Left renal pelvis (tissue), 4 donors: ENCODE results near the gene SQSTM1. TPM values are rescaled to one million over a fixed set of nuclear protein-coding genes. Genes with fewer than 3 reads are reported as not detected.
A peak's percentile ranks its signal among the peaks of the same experiment; 100 is the strongest.

Source experiments
- DNase-seq, 4 donors: peaks; one replicate each; pipeline ENCODE4 v3.0.0-alpha.2; 2013; ENCODE audit warnings: low read depth in 4 of 4, low spot score in 3 of 4
- polyA plus RNA-seq, 4 donors: library from polyadenylated mRNA; unstranded; fragments of 120-200 nt; gene quantifications; one replicate each; pipeline ENCODE4 v1.2.1, GENCODE V29; 2013; ENCODE audit not compliant: insufficient read length in 4 of 4

Gene SQSTM1
- polyA plus RNA-seq, 4 donors, result 87.6 to 119 (median 101) TPM

DNA sequence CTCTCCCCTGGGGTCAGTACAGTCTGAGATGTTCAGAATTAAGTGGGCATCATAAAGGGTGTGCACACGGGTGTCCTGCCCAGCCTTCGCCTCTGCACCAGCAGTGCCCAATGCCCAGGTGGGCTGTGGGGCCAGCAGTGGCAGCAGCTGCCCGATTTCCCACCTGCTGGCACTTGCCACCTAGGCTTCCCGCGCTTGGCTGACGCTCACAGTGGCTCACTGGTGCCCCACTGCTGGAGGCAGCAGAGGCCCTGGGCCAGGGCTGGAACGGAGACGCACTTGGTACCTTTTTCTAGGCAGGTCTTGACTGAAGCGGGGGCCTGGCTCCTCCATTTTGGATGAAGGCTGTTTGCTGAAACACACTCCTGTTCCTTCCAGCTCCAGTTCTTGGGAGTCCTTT, 20.9 kb downstream of the SQSTM1 start:
- no peak for DNase-seq

GRCh38 chr5:179852993-179853547, 32.4 kb downstream of the SQSTM1 start:
- no peak for DNase-seq

DNA sequence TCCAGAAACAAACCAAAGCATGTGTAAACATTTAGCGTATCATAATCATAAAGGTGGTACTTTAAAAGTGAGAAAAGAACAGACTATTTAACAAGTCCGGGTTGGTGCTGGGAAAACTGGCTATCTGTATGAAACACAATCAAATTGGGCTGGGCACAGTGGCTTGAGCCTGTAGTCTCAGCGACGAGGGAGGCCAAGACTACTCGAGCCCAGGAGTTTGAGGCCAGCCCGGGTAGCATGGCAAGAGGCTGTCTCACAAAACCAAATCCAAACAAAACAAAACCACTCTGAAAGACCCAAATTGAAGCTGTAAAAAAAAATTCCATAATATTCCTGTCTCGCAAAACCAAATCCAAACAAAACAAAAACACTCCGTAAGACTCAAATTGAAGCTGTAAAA, 33.7 kb downstream of the SQSTM1 start:
- DNase-seq, result no peak

DNA sequence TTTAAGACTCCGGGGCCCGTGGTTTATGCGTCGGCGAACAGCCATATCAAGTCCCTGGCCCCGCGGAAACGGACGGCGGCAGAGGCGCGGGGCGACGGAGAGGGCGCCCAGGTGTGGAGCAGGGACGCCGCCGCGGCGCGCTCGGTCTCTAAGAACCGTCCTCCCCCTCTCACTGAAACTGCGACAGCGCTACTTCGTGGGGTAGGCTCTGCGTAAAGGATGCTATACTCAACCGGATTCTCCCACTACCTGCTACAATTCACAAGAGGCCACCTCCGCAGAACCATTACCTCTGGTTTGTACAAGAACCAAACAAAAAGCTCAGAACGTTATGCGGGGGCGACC, 37.5 kb downstream of the SQSTM1 start:
- DNase-seq, result peak in 3 of 4 donors; percentile 11 to 46 (median 24)

- DNase-seq, result peak; percentile 83 to 90 (median 87)
These were observed 38.1 kb downstream of the SQSTM1 start, which contains the start of gene MRNIP for GRCh38 chr5:179858586-179859427. TSS of gene MRNIP (minus strand) at chr5:179858817. CDS start at chr5:179858796, 21 bp downstream.

DNA sequence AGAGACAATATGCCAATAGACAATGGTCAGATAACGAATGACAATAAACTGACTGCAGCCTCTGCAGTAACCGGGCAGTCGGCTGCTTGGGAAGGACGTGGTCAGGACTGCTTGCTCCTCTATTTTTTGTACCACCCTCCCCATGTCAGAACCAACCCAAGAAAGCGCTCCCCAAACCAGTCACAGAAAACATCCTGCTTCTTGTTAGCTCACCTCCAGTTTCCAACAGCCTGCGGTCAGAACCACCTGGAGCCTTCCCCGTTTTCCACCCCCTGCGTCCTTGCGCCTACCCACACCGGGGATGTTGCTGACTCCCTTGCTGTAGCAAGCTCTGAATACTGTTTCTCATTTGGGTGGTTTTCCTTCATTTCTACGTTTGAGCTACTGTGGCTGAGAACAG, 39.6 kb downstream of the SQSTM1 start:
- no peak for DNase-seq

DNA sequence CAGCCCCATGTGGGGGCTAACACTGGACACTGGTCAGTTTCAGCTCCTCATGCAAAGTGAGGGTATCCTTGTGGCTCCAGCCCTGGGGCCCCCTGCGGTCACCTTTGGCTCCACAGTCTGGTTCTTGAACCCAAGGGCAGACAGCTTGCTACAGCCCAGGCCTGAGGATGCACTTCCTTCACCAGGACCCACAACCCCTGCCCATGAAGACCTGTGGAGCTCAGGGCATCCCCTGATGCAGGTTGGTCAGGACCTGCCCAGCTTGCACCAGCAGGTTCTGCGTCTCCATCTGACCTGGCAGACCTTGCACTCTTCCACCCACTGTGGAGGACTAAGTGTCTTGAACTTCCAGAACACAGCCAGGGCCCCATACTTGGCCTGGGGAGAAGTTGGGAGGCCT, 41.6 kb downstream of the SQSTM1 start:
- no peak for DNase-seq

- no peak for DNase-seq
These were observed 42.2 kb downstream of the SQSTM1 start for GRCh38 chr5:179862891-179863290.

DNA sequence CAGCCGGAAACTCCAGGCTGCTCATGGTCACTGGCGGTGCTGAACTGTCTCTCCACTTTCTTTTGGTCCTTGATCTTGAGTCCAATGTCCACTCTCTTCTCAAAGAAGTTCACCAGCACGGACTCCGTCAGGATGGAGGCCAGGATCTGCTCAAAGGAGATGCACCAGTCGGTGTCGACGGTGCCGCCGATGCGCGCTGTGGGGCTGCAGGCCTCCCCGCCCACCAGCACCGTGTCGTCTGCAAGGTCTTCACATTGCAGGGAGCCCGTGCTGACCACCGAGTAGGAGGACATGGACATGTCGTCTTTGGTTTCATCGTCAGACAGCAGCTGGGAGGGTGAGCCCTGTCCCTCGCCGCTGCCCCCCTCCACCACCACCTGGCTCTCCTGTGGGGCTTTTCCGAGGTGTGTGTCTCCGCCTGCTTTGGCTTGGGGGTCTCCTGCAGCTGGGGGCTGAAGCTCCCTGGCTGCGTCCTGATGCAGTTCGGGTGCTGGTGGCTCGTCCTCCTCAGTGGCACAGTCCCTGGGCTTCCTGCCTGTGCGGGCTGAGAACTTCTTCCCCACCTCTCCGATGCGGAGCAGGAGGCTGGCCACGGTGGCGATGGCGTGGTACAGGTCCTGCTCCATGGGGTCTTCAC, 42.9 kb downstream of the SQSTM1 start:
- DNase-seq, result no peak

DNA sequence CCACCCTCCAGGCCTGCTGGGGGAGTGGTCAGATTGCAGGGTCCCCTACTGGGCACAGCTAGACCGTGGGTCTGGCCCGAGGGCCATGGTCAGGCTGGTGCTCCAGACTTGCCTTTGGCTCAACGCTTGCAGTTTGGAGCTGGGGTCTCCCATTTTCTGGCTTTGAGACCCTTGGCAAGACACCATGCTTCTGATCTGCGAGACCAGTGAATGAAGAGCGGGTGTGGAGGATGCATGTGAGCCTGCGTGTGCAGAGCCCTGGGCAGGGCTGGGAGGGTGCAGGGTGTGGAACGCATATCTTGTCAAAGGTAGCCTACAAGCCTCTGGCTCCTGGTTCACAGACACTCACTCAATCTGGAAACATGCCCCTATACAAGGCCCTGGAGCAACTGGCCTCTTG, 44.0 kb downstream of the SQSTM1 start:
- DNase-seq, result no peak

DNA sequence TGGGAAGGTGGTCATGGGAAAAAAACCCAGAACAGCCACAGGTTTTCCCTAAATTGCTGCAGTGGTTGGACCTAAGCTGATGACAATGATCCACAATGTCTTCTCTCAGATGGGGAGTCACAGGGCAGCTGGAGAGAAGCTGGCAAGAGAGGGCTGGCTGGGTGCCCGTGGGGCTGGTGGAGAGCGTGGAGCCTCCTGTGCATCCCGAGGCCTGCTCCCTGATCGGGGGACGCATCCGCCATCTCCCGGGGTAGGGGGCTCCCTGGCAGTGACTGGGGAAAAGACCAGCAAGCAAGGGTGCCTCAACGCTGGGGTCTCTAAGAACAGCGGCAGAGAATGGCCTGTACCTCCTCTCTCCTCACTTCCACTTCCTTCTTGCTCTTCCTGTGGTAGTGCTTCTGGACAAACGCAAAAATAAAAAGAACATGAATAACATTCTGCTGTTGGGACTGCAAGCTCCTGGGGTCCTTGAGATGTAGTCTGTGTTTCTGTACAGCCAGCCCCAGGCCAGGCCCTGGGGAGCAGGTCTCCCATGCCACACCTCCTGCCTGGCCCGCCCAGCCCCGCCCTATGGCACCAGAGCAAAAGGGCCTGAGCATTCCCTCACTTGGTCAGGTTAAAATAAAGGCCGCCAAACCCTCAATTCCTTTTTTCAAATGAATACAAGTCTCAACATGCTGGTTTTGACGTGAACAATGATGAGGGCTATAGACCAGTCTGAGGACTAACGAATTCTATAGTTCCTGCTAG, 45.0 kb downstream of the SQSTM1 start:
- no peak for DNase-seq

DNA sequence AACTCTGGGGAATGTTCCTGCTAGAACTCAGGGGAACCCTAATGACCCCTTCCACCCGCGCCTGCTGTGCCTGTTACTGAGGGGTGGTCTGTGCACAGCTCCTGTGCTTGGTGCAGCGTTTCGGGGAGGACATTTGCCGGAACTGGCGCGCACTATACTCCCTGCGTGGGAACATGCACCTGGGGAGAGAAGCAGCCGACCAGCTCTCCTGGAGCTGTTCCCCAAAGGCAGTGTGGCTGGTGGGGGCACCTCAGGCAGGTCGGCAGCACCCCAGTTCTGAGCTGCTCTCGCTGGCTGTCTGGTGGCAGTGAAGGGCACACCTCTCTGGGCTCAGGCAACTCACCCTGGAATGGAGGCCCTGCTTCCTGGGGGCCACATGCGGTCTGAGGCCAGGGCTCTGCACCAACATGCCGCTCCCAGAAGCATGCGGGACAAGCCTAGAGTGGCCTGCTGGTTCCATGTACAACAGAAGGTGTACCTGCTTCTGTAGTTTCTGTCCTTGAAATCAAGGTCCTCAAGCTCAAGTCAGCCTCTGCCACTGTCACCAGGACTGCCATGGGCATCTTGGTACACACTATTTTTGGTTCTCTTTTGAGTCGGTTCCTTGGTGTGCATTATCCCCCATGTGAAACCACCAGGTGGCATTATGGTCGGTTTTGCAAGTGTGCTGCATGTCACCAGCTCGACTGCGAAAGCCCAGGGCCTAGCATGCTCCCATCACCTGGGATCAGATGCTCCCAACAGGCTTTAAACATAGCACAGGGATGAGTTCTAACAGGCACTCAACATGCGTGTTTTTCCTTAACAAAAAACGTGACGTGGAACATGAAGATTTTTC, 45.8 kb downstream of the SQSTM1 start:
- no peak for DNase-seq

DNA sequence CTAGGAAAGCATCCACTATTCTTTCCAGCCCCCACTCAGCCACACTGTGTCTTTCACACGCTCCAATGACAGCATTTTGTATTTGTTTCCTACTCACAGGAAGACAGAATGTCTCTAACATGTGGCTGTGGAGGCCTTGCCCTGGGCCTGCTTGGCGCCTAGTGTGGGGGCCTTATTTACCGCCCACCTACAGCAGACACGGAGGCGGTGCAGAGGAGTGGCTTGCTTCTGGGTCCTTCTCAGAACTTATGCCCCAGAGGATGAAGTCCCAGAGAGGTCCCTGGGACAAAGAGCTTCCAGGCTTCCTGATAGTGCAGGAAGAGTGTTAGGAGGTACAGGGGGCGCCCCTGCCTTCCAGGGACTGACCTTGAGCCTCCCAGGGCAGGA, 46.4 kb downstream of the SQSTM1 start:
- DNase-seq, result no peak

DNA sequence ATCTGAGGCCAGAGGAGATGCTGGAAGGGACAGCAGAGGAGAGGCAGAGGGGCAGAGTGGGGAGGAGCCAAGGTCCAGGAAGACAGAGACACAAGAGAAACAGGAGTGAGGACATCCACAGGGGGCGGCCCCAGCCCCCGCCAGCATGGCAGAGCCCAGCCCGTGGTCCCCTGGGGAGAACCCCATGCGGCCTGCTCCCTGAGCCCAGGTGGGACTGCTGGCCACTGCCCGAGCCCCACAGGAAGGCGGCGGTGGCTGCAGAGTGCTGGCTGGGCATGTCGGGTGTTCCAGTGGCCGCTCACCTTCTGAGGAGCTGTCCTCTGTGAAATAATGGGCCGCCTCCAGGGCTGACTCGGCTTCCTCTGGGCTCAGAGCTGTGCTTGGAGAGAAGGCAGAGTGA, 46.8 kb downstream of the SQSTM1 start:
- DNase-seq, result no peak

GRCh38 chr5:179868541-179868940, 47.8 kb downstream of the SQSTM1 start:
- no peak for DNase-seq

DNA sequence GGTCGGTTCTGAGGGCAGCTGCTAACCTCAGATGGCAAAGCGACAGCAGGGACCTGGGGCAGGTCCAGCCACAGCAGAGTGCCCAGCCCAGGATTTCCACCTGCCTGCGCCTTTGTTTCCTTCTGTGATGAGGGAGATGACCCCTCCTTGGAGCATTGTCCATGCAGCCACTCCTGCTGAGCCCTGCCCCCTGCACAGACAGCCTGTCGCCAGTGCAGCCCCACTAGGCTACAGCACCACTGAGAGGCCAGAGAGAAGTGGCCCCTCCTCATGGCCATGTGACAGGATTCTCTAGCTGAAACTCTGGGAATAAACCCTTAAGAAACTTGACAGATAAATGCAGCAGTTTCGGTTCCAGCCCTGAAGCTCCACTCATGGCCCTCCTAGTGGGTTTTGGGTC, 48.4 kb downstream of the SQSTM1 start:
- DNase-seq, result no peak

DNA sequence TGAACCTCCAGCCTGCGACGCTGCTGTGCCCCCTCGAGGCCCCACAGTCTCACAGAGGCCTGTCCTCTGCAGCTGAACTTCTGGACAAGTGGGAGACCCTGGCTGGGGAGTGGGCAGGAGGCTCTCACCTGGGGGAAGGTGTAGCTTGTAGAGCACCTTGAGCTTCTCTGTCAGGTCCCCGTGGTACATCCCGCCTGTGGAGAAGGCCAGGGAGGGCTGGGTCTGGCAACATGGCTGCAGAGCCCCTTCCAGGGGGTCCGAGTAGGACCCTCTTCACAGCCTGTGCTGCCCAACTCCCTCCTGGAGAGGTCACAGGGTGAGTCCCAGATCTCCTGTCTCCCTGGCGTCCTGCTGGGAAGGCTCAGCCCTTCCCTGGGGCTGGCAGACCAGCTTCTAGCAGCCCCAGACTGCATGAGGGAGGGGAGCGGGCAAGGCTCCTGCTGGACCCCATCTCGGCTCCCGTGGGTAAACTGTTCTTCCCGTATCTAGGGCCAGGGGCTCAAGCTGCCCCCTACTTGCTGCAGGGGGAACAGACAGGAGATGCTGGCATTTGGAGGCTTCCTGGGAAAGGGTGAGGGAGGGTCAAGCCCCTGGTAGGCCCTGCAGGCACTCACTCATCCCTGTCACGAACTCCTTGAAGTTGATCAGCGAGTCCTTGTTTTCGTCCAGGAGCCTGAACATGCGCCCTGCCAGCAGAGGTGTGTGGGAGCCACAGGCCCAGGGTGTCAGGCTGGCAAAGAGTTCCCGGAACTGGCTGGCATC, 49.1 kb downstream of the SQSTM1 start:
- DNase-seq, result no peak

GRCh38 chr5:179870403-179870903, 49.7 kb downstream of the SQSTM1 start:
- DNase-seq, result peak in 2 of 4 donors; percentile 11 to 12

GRCh38 chr5:179870952-179871351, 50.2 kb downstream of the SQSTM1 start:
- DNase-seq, result no peak
